ENCODE measurements around the gene LRG1.
"Not testable (repeated sequence)": the region's sequence is repeated elsewhere in the genome, so short reads cannot be mapped to it uniquely, and the experiment has no call there.

LRG1 gene

DNA sequence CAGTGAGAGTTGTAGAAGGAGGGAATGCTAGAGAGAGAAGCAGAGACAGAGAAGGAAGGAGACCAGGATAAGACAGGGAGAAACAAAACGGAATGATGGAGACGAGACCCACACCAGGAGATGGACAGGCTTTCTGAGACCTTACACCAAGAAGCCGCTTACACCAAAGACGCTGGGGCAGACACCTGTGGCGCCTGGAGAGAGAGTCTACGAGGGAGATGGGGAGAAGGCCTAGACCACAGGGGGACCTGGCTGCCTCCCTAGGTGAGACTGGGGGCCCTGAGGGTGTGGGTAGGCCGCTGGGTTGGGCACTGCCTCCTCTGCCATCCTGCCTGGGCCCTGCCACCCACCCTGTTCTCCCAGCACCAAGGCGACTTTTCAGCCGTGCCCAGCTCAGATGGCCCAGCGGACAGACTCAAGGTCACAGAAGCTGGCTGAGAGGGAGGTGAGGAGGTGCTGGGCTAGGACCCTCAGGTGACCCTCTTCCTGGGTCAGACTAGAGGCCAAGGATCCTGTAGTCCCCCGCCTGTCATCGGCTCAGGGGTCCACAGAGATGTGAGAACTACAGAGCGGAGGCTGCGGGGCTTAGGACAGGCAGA lies 9.8 kb downstream of the LRG1 start:
- DNase-seq (ENCODE audit: low read depth, low spot score), result no peak

DNA sequence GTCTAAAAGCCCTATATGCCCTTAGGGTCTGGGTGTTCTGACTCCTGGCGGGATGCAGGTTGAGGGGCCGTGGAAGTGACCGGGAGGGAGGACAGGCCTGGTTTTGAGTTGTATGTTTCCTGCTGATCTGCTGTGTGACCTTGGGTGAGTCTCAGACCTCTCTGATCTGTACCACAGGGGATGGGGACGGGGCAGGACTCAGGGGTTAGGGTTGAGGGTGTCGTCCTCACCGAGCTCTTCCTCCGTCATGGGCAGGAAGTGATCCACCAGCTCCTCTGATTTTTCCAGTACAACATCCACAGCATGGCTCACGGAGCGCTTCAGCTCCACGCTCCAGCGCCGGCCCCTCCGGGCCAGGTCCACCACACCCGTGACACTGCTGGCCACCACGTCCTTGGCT lies 11.0 kb downstream of the LRG1 start:
- no peak for DNase-seq (ENCODE audit: low read depth, low spot score)

DNA sequence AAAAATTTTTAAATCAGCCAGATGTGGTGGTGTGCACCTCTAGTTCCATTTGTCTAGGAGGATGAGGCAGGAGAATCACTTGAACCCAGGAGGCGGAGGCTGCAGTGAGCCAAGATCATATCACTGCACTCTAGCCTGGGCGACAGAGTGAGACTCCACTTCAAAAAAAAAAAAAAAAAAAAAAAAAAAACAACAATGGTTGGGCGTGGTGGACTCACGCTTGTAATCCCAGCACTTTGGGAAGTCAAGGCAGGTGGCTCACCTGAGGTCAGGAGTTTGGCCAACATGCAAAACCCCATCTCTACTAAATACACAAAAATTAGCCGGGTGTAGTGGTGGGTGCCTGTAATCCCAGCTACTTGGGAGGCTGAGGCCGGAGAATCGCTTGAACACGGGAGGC lies 12.5 kb downstream of the LRG1 start:
- DNase-seq (ENCODE audit: low read depth, low spot score), result not testable (repeated sequence)

DNA sequence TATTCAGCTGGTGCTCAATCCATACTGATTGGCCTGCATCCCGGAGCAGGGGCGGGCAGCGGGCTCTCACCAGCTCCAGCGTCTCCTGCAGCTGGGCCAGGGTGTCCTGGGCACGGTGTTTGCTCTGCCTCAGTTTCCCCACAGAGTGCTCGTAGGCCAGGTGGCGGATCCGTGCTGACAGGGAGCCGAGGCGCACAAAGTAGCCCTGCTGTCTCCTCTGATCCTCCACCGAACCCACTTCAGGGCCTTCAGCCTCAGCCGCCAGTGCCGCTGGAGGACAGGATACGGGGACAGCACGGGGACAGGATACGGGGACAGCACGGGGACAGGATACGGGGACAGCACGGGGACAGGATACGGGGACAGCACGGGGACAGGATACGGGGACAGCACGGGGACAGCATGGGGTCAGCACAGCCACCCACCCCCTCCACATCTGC lies 14.3 kb downstream of the LRG1 start:
- DNase-seq (ENCODE audit: low read depth, low spot score), result no peak

DNA sequence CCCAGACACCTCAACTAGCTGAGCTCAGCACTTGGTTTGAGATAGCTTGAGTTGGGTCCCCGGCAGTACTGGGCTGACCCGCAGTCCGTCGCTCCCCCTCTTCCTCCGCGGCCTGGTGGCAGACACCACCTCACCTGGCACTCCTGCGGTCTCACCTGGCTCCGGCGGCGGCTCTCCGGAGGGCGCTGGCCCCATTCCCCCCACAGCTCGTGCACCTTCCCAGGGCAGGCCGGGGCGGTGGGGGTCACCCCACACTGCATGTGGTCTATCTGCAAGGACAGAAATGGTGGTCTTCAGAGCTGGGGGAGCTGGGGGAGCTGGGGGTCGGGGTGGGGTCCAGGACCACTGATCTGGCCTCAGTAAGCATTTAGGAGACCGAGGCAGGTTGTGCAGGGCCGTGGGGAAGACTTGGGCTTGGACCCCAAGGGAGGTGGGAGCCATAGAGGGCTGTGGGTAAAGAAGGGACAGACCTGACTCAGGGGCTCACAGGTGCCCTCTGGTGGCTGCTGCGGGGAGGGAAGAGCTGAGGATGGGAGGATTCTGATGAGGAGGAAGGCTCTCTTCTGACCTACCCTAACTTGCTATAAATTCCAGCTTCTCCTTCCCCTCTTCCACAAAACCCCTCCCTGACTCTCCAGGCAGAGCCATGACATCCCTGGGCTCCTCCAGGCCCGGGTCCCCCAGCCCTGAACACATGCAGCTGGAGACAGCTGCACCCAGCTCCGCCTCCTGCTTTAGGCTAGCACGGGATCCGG lies 14.9 kb downstream of the LRG1 start:
- peak; percentile 34 for DNase-seq (ENCODE audit: low read depth, low spot score)

DNA sequence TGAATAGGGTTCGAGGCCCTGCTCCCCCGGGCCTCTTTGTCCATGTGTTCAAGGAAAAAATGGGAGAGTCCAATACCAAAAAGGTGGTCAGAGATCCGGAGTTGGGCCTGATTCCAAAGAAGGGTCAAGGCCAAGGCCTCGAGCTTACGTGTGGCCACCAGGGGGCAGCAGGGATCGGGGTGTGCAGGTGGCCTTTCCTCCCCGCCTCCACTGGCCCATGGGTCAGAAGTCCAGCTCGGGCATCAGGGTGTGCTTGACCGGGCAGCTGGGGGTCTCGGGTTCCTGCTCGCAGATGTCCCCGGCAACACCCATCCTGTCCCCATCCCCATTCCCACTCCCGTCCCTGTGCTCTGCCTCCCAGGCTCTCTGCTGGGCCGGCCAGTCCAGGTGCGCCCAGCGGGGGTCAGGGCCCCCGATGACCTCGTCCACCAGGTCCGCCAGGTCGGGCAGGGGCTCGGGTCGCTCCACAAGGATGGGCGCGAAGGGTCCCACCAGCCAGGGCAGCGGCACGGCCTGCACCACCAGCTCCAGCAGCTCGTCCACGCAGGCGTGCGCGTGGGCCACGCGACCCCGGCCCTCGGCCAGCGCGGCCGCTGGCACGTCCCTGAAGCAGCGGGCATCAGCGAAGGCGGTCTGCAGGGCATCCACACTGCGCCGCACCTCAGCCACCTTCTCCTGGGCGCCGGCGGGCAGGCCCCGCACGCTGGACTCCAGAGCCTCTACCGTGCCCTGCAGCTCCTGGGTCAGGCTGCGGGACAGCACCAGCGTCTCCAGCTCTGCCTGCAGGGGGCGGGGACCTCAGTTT lies 16.3 kb downstream of the LRG1 start:
- no peak for DNase-seq (ENCODE audit: low read depth, low spot score)

DNA sequence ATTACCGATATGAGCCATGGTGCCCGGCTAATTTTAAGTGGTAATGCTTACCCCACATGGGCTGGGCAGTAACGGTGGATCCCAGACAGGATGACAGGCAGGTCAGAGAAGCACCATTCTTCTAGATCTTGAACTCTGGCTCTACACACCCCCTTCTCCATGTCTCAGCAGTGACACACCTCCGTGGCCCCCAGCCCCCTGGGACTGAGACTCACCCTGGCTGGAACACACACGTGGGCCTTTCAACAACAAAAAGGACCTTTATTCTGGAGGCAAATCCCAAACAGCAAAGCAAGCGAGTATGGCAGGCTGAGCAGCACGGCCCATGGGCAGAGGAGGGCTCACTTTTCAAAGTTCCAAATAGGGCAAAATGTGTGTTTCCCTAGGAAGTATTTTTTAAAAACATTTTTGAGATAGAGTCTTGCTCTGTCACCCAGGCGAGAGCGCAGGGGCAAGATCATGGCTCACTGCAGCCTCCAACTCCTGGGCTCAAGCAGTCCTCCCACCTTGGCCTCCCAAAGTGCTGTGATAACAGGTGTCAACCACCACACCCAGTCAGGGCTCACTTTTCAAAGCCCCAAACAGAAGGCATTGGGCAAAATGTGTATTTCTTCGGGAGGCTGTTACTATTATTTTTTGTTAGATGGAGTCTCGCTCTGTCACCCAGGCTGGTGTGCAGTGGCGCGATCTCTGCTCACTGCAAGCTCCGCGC lies 17.4 kb downstream of the LRG1 start:
- DNase-seq (ENCODE audit: low read depth, low spot score), result no peak

DNA sequence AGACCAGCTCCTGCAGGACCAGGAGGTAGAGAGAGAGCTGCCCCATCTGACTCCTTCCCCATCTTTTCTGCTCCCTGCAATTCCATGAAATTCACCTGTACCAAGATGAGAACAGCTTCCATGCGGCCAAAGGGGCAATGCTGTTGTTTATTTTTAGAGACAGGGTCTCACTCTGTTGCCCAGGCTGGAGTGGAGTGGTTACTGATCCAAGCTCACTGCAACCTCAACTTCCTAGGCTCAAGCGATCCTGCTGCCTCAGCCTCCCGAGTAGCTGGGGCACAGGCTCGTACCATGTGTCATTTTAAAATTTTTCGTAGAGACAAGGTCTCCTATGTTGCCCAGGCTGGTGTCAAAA lies 18.0 kb downstream of the LRG1 start:
- no peak for DNase-seq (ENCODE audit: low read depth, low spot score)

DNA sequence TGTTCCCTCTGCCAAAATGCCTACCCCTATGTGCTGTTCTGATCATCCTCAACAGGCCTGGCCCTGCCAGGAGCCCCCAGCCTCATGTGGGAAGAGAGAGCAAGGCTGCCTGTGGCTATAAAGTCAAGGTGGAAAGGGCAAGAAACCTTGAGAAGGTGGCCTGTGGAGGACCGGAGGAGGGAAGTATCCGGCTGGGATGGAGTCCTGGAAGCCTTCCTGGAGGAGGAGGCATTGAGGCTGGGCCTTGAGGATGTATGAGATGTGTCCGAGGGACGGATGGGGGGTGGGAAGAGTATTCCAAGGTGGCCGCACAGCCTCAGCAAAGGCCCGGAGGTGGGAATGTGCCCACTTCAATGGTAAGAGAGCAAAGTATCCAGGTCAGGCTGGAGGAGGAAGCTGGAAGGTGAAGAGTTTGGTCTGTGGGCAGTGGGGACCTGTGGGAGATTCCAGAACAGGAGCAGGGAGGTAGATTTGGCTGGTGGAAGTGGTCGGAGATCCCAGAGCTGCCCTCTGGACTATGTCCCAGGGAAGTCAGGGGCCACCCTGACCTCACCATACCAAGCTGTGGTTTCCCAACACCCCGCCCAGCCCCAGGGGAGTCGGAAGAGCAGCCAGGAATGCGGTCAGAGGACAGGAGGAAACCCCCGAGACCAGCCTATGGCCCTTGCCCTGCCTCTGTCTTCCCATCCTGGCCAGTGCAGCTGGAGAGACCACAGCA lies 18.5 kb downstream of the LRG1 start:
- no peak for DNase-seq (ENCODE audit: low read depth, low spot score)

DNA sequence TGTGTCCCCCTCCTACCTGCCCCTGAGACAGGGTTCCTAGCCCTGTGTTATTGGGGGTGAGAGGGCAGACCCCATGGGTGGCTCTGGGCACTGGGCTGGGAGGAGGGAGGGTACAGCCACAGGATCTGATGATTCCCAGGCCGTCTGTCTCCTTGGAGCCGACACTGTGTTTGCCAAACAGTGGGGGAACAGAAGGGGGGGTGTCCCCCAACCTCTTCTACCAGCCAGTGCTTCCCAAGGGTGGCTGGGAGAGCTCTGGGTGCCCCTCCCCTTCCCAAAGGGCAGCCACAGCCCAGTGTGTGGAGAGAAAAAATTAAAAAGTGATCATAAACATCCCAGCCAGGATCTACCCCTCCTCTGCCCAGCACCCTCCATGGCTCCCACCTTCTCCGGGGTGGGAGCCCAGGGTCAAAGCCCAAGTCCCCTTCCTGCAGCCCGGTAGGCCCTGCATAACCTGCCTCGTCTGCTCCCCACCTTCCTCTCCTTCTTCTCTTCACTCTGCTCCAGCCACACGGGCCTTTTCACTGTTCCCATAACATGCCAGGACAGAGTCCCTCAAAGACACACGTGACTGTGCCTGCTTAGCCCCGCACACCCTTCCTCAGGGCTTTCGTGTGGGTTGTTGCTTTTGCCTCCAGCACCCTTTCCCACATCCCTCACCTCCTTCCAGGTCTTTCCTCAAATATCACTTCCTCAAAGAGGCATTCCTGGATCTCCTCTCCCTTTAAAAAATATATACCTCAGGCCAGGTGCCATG lies 20.1 kb downstream of the LRG1 start:
- DNase-seq (ENCODE audit: low read depth, low spot score), result no peak

DNA sequence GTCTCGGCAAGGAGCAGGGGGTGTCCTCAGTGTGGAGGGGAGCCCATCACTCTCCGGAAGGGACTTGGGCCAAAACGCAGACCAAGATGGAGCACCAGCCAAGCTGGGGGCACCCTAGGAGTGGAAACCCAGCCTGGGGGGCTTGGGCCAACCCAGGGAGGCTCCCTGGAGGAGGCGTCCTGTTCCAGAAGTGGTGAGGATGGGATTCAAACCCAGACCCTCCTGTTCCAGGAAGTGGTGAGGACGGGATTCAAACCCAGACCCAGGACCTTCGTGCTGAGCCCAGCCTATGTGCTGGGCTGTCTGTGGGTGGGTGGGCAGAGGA lies 20.7 kb downstream of the LRG1 start:
- DNase-seq (ENCODE audit: low read depth, low spot score), result no peak

DNA sequence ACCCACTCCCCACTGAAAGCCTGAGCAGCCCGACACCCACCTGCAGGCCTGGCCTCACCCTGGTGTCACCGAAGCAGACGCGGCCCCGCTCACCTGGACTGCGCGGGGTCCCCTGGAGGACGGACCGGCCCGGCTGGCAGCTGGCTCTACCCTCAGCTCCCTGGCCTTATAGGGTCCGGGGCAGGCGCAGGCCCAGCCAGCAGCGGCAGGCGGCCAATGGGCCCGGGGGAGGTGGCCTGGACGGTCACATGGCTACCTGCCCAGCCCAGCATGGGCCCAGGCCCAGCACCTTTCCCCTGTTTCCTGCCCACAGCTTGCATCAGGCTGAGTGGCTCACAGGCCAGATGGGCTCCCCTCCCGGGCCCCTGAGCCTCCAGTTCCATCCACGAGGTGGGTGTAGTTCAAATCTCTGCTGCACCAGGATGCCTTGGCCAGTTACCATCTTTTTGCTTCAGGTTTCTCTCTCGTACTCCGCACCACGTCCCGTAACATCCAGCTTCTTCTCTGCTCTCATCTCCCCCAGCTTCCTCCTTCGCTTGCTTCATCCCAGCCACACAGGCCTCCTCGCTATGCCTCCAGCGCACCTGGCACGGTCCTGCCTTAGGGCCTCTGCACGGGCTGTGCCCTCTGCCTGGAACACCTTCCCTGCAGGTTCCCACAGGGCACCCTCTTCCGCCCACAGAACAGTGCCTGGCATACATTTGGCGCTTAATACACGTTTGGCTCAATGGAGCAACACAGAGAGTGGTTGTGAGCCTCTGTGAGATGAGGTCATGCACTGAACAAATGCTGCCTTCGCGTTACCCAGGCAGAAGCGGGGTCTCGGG lies 21.3 kb downstream of the LRG1 start, which contains the start of gene PLIN4:
Gene PLIN4 (minus strand): TSS at position 142 of the 827 bp plus-strand sequence. CDS start 214 bp downstream, outside the sequence.
- no peak for DNase-seq (ENCODE audit: low read depth, low spot score)

DNA sequence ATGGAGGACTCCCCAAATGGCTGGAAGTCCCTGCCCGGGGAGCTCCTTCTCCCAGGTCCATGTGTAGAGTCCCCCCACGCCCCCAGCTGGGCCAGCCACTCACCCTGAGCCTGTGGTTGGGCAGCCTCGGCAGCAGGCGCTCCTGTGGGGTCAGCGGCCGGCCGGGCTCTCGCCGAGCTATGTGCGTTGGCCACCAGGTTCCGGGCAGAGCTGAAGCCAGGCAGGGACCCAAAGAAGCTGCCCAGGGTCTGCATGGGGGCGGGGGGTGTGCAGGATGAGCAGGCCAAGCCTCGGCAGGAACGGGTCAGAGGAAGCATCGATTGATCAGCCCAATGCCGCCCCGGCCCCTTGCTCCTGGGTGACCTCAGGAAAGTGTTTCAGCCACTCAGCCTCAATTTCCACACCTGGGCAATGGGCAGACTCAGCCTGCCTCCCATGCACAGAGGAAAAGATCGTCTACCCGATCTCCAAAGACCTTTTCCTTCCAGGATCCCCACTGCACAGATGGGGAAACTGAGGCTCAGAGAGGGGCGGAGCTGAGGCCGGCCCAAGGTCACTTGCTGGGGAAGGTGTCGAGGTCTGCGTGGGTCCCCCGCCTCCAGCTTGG lies 22.3 kb downstream of the LRG1 start:
- no peak for DNase-seq (ENCODE audit: low read depth, low spot score)

DNA sequence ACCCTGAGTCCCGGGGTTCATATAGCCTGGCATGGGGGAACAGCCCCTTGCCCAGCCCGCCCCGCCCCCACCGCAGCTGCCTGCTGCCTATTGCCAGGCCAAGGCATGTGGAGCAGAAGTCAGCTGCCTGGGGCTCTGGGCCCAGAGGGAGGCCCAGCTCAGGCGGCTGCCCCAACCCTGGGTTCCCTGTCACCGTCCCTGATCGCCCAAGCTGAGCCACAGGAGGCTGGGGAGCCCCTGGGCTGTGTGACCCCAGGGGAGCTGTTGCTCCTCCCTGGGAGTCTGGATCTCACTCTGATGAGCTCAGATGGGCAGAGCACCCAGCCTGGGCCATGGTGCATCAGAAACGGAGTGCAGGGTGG lies 22.9 kb downstream of the LRG1 start:
- DNase-seq (ENCODE audit: low read depth, low spot score), result no peak

DNA sequence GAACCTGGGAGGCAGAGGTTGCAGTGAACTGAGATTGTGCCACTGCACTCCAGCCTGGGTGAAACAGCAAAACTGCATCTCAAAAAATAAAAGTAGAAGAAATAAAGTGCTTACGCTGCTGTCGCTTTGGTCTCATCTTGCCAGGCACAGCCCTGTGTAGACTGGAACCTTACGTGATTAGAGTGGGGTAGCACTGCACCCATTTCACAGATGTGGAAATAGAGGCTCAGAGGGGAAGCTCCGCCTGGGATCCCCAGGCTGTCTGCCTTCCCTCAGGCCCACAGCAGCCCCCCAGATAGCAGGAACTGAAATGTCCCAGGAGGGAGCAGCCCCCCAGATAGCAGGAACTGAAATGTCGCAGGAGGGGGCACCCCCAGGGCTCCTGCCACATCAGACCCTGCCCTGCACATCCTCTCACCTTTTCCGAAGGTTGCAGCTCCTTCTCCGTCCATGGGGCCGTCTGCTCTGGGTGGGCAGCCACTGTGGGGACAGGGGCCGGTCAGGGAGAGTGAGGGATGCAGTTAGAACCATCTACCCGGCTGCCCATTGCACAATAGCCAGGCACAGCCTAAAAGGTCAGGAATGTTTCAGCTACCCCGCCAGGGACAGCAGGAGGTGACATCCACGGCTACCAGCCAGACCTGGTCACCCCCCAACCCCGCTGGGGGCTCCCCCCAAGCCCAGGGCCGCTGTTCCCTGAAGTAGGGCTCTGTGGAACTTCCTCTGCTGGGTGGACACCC lies 23.5 kb downstream of the LRG1 start:
- no peak for DNase-seq (ENCODE audit: low read depth, low spot score)

DNA sequence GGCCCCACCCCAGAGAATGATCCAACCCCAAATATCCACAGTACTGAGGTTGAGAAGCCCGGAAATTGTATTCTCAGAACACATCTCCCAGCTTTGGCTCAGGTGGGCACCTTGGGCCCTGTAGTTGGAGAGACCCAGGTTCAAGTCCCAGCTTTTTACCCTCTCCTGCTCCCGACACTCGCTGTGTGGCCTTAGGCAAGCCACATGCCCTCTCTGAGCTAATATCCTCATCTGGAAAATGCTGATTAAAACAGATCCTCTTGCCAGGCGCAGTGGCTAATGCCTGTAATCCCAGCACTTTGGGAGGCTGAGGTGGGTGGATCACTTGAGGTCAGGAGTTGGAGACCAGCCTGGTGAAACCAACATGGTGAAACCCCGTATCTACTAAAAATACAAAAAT lies 24.1 kb downstream of the LRG1 start:
- no peak for DNase-seq (ENCODE audit: low read depth, low spot score)

DNA sequence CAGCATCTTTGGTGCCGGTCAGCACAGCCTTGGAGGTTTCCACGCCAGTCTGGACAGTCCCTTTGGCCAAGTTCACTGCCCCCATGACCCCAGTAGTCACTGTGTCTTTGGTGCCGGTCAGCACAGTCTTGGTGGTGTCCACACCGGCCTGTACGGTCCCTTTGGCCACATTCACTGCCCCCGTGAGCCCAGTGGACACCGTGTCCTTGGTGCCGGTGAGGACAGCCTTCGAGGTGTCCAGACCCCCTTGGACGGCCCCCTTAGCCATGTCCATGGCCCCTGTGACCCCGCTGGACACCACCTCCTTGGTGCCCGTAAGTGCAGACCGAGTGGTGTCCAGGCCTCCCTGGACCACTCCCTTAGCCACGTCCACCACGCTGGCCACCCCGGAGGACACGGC lies 26.6 kb downstream of the LRG1 start:
- no peak for DNase-seq (ENCODE audit: low read depth, low spot score)

DNA sequence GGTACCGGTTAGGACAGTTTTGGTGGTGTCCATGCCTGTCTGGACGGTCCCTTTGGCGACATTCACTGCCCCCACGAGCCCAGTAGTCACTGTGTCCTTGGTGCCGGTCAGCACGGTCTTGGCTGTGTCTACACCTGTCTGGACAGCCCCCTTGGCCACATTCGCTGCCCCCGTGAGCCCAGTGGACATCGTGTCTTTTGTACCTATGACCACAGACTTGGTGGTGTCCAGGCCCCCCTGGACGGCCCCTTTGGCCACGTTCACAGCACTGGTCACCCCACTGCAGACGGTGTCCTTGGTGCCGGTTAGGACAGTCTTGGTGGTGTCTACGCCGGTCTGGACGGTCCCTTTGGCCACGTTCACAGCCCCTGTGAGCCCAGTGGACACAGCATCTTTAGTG lies 27.8 kb downstream of the LRG1 start:
- no peak for DNase-seq (ENCODE audit: low read depth, low spot score)
